HCT116 (cell line): ENCODE results near the gene KLHL22.

Experiments
- CTCF ChIP-seq, 3 experiments: fragments of 200-600 bp in 1 of 3; sonication (generic) in 1 of 3; IDR thresholded peaks in 2 of 3; conservative IDR thresholded peaks in 1 of 3; 2 replicates each; pipeline ENCODE4 v1.5.1; 2012 to 2017; ENCODE audit warnings: low read depth in 2 of 3, low read length in 2 of 3, antibody characterized with exemption in 1 of 3, borderline replicate concordance in 1 of 3, control low read depth in 1 of 3, mild to moderate bottlenecking in 1 of 3, mixed read lengths in 1 of 3, mixed run types in 1 of 3, moderate library complexity in 1 of 3; ENCODE audit not compliant: insufficient read depth in 1 of 3
- TF ChIP-seq, protein P1 (sequence below): IDR thresholded peaks from 2 replicates; pipeline ENCODE4 v1.6.1; 2012

DNA sequence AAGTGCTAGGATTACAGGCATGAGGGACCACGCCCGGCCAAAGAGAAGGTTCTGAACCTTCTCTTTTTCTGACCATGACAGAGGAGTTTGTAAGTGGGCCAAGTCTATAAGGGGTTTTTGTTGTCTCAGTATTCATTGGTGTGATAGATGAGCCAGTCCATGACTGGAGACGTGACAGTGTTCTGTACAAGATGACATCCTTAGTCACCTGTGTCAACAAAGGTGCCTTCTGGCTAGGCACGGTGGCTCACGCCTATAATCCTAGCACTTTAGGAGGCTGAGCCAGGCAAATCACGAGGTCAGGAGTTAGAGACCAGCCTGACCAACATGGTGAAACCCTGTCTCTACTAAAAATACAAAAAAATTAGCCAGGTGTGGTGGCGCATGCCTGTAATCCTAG, 4.2 kb upstream of the KLHL22 start:
- TF ChIP-seq CTCF (IDR thresholded peaks at IDR 0.05 in 2 of 3, conservative IDR thresholded peaks at IDR 0.05 in 1 of 3; ENCODE audit: borderline replicate concordance in 1 of 3, insufficient read depth in 1 of 3, low read depth in 2 of 3, low read length in 2 of 3), result no peak
- TF ChIP-seq, protein P1, sequence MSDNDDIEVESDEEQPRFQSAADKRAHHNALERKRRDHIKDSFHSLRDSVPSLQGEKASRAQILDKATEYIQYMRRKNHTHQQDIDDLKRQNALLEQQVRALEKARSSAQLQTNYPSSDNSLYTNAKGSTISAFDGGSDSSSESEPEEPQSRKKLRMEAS, result no peak
